Measurements from ENCODE around the gene SLC26A11. TPM values are rescaled to one million over a fixed set of nuclear protein-coding genes. Genes with fewer than 3 reads are reported as not detected.

The SLC26A11 gene
- total and polyA plus RNA-seq, 2 donors (not counting 1 experiment from before 2014, with no cell fraction given): 10.1 to 31.4 TPM

DNA sequence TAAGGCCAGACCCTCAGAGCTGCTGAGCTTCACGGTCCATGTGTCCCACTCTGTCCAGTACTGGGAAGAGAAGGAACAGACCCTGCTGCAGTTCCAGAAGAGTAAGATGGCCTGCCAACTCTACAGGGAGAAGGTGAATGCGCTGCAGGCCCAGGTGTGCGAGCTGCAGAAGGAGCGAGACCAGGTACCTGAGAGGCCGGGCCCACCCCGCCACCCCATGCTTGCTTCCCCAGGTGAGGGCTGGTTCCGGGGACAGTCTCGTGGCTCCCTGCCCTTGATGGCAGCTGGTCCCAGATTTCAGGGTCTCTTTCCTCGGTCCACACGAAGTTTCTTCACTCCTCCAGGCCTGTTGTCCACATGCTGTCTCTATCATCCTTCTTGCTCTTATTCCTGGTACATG is 29.5 kb upstream of the SLC26A11 start:
- ATAC-seq (ENCODE audit: low read depth) (no peak), DNase-seq (no peak)
- Mint-ChIP-seq H3K4me3 (no peak overlapping the region), H3K9me3 (ENCODE audit: insufficient read depth) (no peaks in the 10 kb centered on the region), H3K4me1 (no peaks in the 10 kb centered on the region), H3K27ac (no peak overlapping the region), H3K27me3 (peaks cover 16% of the 10 kb centered on the region)
- WGBS (ENCODE audit: insufficient coverage): 88% methylated on average over 10 of the region's 10 CpGs
- Histone ChIP-seq H2AFZ (ENCODE audit: insufficient read depth, low read depth, low read length, poor library complexity, severe bottlenecking) (no peak overlapping the region), H3K9ac (ENCODE audit: low read length) (no peak overlapping the region), H3K4me2 (replicated peaks; ENCODE audit: low read depth, low read length, poor library complexity, severe bottlenecking) (no peak overlapping the region), H3K4me1 (ENCODE audit: control insufficient read depth in 2 of 2, insufficient read depth in 2 of 2, low read length in 2 of 2) (no peaks in the 10 kb centered on the region), H4K20me1 (ENCODE audit: control insufficient read depth, insufficient read depth, low read length, poor library complexity, severe bottlenecking) (no peaks in the 10 kb centered on the region), H3K27ac (ENCODE audit: low read length in 2 of 2) (no peak overlapping the region), H3K4me3 (ENCODE audit: control extremely low read depth in 1 of 5, extremely low read depth in 1 of 5, insufficient read depth in 1 of 5, low read depth in 2 of 5, low read length in 4 of 5) (no peak overlapping the region), H3K27me3 (replicated peaks in 1 of 4; ENCODE audit: control extremely low read depth in 1 of 4, control insufficient read depth in 3 of 4, insufficient read depth in 4 of 4, low read length in 3 of 4) (peaks cover 0 to 15% (median 0%) of the 10 kb centered on the region in 4 experiments), H3K36me3 (replicated peaks in 1 of 2; ENCODE audit: control extremely low read depth in 1 of 2, control insufficient read depth in 1 of 2, extremely low read depth in 1 of 2, insufficient read depth in 2 of 2, low read length in 1 of 2) (no peaks in the 10 kb centered on the region), H3K9me3 (ENCODE audit: control extremely low read depth in 1 of 3, control insufficient read depth in 2 of 3, insufficient read depth in 1 of 3, low read length in 2 of 3) (peaks cover 0 to 9% (median 0%) of the 10 kb centered on the region in 3 donors), H3K79me2 (ENCODE audit: control insufficient read depth, insufficient read depth, low read length) (no peaks in the 10 kb centered on the region)
- TF ChIP-seq CTCF (IDR thresholded peaks at IDR 0.05) (no peak), EZH2 (IDR thresholded peaks at IDR 0.05; ENCODE audit: borderline replicate concordance, insufficient read depth, low read depth, low read length, poor library complexity, severe bottlenecking) (no peak)
- ChIA-PET POLR2A (interaction anchor here (0.6 kb wide), 1 partner anchor 117 kb away, joined by 4 read pairs; no protein-coding TSS in a partner anchor), CTCF (no interaction called here)
- intact Hi-C loops (cut with micrococcal nuclease): no loop called here

DNA sequence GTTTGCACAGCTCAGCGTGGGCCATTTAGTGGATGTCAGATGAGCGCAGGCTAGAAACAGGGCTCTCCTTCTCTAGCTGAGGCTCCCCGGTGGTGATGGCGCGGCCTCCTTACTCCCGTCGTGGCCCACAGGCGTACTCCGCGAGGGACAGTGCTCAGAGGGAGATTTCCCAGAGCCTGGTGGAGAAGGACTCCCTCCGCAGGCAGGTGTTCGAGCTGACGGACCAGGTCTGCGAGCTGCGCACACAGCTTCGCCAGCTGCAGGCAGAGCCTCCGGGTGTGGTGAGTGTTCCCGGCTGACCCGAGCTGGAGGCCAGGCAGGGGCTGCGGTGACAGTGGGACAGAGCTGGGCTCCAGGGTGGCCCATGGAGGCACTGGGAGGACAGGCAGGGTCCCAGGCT is 29.0 kb upstream of the SLC26A11 start:
- H3K36me3 ChIP-seq (replicated peaks in 1 of 2; ENCODE audit: control extremely low read depth in 1 of 2, control insufficient read depth in 1 of 2, extremely low read depth in 1 of 2, insufficient read depth in 2 of 2, low read length in 1 of 2): no peaks in the 10 kb centered on the region
- no peak overlapping the region for H2AFZ ChIP-seq (ENCODE audit: insufficient read depth, low read depth, low read length, poor library complexity, severe bottlenecking)
- DNase-seq (no peak), ATAC-seq (ENCODE audit: low read depth) (no peak)
- POLR2A ChIA-PET: interaction anchor here (0.6 kb wide), 1 partner anchor 117 kb away, joined by 4 read pairs; no protein-coding TSS in a partner anchor
- H4K20me1 ChIP-seq (ENCODE audit: control insufficient read depth, insufficient read depth, low read length, poor library complexity, severe bottlenecking): no peaks in the 10 kb centered on the region
- H3K4me1 ChIP-seq (ENCODE audit: control insufficient read depth in 2 of 2, insufficient read depth in 2 of 2, low read length in 2 of 2): no peaks in the 10 kb centered on the region
- H3K79me2 ChIP-seq (ENCODE audit: control insufficient read depth, insufficient read depth, low read length): no peaks in the 10 kb centered on the region
- peaks cover 0 to 9% (median 0%) of the 10 kb centered on the region in 3 donors for H3K9me3 ChIP-seq (ENCODE audit: control extremely low read depth in 1 of 3, control insufficient read depth in 2 of 3, insufficient read depth in 1 of 3, low read length in 2 of 3)
- WGBS (ENCODE audit: insufficient coverage): 95% methylated on average over 20 of the region's 20 CpGs
- intact Hi-C loops (cut with micrococcal nuclease): no loop called here
- peaks cover 0 to 16% (median 0%) of the 10 kb centered on the region in 4 experiments for H3K27me3 ChIP-seq (replicated peaks in 1 of 4; ENCODE audit: control extremely low read depth in 1 of 4, control insufficient read depth in 3 of 4, insufficient read depth in 4 of 4, low read length in 3 of 4)
- no peak overlapping the region for H3K9ac ChIP-seq (ENCODE audit: low read length)
- TF ChIP-seq EZH2 (IDR thresholded peaks at IDR 0.05; ENCODE audit: borderline replicate concordance, insufficient read depth, low read depth, low read length, poor library complexity, severe bottlenecking) (no peak), CTCF (IDR thresholded peaks at IDR 0.05) (no peak)
- H3K9me3 Mint-ChIP-seq (ENCODE audit: insufficient read depth): no peaks in the 10 kb centered on the region
- peaks cover 16% of the 10 kb centered on the region for H3K27me3 Mint-ChIP-seq
- no peak overlapping the region for H3K4me3 Mint-ChIP-seq
- CTCF ChIA-PET: no interaction called here
- no peaks in the 10 kb centered on the region for H3K4me1 Mint-ChIP-seq
- no peak overlapping the region for H3K27ac ChIP-seq (ENCODE audit: low read length in 2 of 2)
- H3K27ac Mint-ChIP-seq: no peak overlapping the region
- no peak overlapping the region for H3K4me3 ChIP-seq (ENCODE audit: control extremely low read depth in 1 of 5, extremely low read depth in 1 of 5, insufficient read depth in 1 of 5, low read depth in 2 of 5, low read length in 4 of 5)
- no peak overlapping the region for H3K4me2 ChIP-seq (replicated peaks; ENCODE audit: low read depth, low read length, poor library complexity, severe bottlenecking)
